HG03342 (cell line): Measurements from ENCODE around the gene PCDH10.

ENCODE experiments used
- ATAC-seq: cut with Tn5 transposase; IDR thresholded peaks from one replicate; pipeline ENCODE4 v1.9.1; 2021; ENCODE audit warnings: mild to moderate bottlenecking, moderate library complexity; ENCODE audit not compliant: unreplicated experiment

Gene PCDH10

DNA sequence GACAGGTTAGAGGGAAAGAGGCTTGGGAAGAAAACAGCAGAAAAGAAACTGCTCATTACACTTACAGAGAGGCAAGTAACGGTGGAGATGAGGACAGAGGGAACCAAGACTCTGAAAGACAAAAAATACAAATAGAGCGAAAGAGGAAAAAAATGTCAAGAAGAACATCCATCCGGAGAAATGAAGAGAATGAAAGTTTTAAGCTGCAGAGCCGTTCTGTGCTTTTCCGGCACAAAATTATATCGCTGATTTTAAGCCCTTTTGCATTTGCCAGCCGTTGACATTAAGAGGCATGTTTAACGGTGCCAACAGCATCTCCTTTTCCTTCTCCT lies 236 bp downstream of the PCDH10 start:
- no peak for ATAC-seq

GRCh38 chr4:133149932-133150471 lies 908 bp downstream of the PCDH10 start:
- ATAC-seq = no peak

DNA sequence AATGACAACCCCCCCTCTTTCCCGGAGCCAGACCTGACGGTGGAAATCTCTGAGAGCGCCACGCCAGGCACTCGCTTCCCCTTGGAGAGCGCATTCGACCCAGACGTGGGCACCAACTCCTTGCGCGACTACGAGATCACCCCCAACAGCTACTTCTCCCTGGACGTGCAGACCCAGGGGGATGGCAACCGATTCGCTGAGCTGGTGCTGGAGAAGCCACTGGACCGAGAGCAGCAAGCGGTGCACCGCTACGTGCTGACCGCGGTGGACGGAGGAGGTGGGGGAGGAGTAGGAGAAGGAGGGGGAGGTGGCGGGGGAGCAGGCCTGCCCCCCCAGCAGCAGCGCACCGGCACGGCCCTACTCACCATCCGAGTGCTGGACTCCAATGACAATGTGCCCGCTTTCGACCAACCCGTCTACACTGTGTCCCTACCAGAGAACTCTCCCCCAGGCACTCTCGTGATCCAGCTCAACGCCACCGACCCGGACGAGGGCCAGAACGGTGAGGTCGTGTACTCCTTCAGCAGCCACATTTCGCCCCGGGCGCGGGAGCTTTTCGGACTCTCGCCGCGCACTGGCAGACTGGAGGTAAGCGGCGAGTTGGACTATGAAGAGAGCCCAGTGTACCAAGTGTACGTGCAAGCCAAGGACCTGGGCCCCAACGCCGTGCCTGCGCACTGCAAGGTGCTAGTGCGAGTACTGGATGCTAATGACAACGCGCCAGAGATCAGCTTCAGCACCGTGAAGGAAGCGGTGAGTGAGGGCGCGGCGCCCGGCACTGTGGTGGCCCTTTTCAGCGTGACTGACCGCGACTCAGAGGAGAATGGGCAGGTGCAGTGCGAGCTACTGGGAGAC lies 1.6 kb downstream of the PCDH10 start:
- ATAC-seq = no peak

GRCh38 chr4:133151341-133151690 lies 2.2 kb downstream of the PCDH10 start:
- ATAC-seq = no peak

- ATAC-seq = no peak
Measured at GRCh38 chr4:133151691-133152329, 2.7 kb downstream of the PCDH10 start.

GRCh38 chr4:133152330-133152821 lies 3.3 kb downstream of the PCDH10 start:
- ATAC-seq = no peak

DNA sequence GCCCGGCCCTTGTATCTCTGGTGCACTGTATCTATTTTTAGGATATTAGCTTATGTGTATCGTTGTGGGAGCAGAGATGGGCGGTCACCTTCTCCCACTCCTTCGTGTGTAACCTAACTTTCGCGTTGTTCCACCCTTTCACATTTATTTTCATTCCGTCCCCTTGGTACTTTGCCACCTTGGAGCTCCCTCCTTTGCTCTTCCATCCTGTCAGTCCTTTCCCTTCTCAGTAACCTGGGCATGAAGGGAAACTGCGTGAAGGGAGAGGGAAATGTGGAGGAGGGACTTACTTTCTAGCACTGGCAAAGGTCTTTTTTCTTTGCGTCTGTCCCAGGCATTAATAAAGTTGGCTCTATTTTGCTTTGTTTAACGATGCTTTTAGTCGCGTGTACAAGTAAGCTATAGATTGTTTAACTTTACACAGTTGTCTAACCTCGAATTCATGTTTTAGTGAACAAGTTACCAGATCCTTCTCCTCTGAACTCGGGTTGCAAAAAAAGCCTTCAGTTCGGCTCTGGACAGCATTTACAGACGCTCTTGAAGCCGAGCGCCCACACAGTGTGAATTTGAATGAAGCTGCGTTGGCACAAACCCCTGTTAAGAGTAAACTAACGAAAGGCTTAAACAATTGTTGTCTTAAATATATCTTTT lies 3.9 kb downstream of the PCDH10 start:
- no peak for ATAC-seq

- no peak for ATAC-seq
Measured at GRCh38 chr4:133154725-133155124, 5.6 kb downstream of the PCDH10 start.

DNA sequence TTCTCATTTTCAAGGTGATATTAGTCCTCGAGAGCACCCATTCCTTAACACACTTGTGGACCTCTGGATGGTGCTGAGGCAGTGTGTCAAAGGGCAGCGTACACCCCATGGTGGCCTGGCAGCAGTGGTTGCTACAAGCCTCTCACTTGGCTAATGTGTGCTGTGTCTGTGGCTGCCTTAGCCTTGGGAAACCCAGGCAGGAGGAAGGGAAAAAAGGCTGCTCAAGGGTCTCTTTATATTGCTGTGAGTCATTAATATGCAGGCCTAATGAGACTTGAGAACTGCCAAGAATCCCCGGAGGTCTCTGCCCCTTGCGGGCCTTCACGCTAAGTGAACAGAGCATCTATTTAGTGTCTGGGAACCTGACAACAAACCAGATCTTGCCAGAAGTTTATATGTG lies 7.0 kb downstream of the PCDH10 start:
- ATAC-seq = no peak

DNA sequence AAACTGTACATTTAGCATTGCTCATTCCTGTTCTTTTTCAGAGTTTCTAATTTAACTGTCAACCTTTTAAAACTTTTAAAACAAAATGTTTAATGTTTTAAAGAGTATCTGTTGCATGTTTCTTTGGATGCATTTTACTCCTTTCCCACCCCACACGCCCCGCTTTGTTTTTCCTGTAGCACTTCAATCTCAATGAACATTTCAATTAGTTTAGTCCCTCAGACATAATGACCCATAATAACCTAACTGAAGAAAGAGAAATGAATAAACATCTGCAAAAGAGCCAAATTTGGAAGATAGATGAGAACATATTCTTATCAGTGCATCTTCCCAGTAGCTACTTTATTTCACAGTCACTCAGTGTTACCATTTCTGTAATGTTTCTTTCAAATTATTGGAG lies 7.5 kb downstream of the PCDH10 start:
- ATAC-seq = no peak

DNA sequence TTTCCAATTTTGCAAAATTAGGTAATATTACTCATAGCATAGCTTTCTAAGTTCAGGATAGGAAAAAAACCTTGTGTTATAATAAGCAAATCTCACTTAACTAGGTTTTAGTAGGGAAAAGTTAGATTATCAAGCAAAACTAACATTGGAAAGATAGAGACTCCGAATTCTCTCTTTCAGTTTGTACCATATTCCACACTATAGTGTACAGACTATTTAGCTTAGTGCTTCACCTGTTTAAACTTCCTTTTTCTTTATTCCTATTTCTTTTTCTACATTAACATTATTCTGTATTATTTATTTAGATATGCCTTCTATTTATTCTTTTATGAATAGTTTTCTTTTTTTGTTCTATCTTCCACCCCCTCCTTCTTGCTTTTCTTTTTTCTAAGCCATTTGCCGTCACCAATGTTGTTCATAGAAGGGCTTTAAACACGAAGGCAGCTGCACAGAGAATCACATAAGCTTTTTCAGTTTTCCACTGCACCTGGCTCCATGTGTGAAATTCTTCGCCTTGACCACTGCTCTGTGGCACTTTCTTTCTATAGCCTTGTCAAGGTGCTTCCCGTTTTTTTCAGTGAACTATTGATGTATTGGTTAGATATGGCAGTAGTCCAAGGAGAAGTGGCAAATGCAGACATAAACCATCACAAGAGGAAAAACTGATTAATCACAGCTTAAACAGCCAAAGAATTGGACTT lies 8.5 kb downstream of the PCDH10 start:
- ATAC-seq = no peak

- ATAC-seq = no peak
Measured at GRCh38 chr4:133160853-133161252, 11.8 kb downstream of the PCDH10 start.

DNA sequence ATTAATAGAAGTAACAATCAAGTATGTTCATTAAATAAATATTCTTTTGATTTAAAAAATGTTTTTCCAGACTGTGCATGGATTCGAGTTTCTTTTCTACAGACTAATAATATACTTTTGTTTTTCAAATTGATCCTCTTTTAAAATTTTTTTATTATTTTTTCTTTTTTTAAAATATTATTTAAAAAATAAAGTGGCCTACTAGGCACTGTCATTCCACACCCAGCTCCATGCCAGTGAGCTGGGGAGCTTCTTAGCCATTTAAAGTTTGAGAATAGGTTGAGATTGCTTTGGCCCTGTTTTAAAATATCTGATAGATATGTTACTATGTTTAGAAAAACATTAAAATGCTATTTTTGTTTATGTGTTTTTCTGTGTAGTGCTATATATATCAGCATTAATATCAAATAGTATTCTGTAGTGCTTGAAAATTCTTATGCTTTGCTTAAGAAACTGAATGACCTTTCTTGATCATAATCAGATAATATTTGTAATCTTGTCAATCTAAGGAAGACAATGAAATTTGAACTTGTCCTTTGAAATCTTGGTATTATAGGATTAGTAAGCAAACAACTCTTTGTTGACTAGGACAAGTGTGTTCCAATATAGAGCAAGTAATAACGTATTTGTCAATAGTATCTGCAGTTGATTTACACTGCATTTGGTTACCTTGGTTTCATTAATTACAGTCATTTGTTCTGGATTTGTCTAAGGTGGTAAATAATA lies 12.6 kb downstream of the PCDH10 start:
- ATAC-seq = no peak

GRCh38 chr4:133162941-133163340 lies 13.8 kb downstream of the PCDH10 start:
- no peak for ATAC-seq

- no peak for ATAC-seq
Measured at GRCh38 chr4:133178956-133179355, 29.9 kb downstream of the PCDH10 start.

DNA sequence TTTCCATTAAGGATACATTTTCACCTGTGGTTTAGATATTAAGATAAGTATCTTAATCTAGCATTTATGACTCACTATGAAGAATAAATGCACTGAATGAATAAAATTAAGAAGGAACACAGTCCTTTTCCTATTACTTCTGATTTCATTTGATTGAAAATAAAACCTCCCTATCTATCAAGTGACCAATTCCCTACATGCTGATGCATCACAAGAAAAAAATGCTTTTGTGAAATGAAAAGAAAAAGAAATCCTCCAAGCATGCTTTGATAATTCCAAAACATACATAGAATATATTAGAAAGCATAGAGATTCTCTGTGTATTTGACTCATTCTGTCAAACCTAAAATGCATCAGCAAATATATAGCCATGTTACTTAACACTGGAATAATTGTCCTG lies 37.1 kb downstream of the PCDH10 start:
- no peak for ATAC-seq

DNA sequence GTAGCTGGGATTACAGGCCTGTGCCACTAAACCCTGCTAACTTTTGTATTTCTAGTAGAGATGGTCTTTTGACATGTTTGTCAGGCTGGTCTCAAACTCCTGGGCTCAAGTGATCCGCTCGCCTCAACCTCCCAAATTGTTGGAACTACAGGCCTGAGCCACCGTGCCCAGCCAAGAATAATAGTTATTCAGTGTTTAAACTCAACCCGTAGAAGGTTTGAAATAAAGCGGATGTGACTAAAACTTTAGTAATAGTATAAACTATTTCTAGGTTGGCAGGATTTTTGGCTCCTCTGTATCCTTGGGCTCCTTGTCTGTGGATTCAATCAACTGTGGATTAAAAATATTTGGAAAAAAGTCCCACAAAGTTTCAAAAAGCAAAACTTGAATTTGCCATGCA lies 37.8 kb downstream of the PCDH10 start:
- ATAC-seq = no peak

GRCh38 chr4:133188433-133189146 lies 39.5 kb downstream of the PCDH10 start:
- no peak for ATAC-seq

DNA sequence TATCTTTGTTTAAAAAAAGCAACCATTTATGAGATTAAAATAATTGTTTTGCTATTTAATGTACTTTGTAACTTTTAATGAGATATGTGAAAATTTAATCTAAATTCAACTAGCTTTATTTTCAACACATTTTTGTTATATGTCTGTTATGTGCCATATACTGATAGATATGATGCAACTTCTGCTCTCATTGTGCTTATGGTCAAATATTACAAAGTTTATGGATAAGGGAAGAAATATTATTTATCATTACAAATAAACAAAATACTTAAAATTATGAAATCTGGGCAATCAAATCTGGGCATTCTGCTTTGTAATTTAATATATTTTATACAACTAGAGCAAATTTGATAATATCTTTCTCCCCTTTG lies 40.0 kb downstream of the PCDH10 start:
- no peak for ATAC-seq

- ATAC-seq = no peak
Measured at GRCh38 chr4:133190098-133190497, 41.0 kb downstream of the PCDH10 start.
